C4-2B (cell line): ENCODE results near the gene PRDM9.

Experiments used
- ZFX ChIP-seq: fragments of 450-650 bp; IDR thresholded peaks from 2 replicates; pipeline ENCODE4 v1.6.1; 2017
- TF ChIP-seq, protein P1 (sequence below): fragments of 450-650 bp; conservative IDR thresholded peaks from 2 replicates; pipeline ENCODE4 v1.5.1; 2017; ENCODE audit warnings: mild to moderate bottlenecking

DNA sequence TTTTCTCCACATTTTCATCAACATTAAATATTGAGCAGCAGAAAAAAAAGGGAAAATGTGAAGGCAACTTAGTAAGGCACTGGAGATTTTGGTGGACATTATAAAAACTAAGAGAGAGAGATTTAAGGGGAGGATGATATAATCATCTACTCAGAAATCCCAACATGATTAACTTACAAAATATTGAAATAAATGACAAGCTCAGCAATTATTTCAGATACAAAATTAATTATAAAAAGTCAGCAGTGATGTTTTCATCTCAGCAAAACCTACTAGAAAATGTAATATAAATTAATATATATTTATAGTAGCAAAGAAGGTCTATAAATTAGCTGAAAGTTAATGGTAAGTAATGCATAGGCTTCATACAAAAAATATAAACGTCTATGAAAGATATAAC, 30.8 kb upstream of the PRDM9 start:
- TF ChIP-seq, protein P1, sequence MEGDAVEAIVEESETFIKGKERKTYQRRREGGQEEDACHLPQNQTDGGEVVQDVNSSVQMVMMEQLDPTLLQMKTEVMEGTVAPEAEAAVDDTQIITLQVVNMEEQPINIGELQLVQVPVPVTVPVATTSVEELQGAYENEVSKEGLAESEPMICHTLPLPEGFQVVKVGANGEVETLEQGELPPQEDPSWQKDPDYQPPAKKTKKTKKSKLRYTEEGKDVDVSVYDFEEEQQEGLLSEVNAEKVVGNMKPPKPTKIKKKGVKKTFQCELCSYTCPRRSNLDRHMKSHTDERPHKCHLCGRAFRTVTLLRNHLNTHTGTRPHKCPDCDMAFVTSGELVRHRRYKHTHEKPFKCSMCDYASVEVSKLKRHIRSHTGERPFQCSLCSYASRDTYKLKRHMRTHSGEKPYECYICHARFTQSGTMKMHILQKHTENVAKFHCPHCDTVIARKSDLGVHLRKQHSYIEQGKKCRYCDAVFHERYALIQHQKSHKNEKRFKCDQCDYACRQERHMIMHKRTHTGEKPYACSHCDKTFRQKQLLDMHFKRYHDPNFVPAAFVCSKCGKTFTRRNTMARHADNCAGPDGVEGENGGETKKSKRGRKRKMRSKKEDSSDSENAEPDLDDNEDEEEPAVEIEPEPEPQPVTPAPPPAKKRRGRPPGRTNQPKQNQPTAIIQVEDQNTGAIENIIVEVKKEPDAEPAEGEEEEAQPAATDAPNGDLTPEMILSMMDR = no peak
- no peak for TF ChIP-seq ZFX
